ENCODE measurements around the gene PACSIN3. TPM values are rescaled to one million over a fixed set of nuclear protein-coding genes. Genes with fewer than 3 reads are reported as not detected.

PACSIN3 gene
- polyA plus RNA-seq, 1 experiment = 25.2 TPM

DNA sequence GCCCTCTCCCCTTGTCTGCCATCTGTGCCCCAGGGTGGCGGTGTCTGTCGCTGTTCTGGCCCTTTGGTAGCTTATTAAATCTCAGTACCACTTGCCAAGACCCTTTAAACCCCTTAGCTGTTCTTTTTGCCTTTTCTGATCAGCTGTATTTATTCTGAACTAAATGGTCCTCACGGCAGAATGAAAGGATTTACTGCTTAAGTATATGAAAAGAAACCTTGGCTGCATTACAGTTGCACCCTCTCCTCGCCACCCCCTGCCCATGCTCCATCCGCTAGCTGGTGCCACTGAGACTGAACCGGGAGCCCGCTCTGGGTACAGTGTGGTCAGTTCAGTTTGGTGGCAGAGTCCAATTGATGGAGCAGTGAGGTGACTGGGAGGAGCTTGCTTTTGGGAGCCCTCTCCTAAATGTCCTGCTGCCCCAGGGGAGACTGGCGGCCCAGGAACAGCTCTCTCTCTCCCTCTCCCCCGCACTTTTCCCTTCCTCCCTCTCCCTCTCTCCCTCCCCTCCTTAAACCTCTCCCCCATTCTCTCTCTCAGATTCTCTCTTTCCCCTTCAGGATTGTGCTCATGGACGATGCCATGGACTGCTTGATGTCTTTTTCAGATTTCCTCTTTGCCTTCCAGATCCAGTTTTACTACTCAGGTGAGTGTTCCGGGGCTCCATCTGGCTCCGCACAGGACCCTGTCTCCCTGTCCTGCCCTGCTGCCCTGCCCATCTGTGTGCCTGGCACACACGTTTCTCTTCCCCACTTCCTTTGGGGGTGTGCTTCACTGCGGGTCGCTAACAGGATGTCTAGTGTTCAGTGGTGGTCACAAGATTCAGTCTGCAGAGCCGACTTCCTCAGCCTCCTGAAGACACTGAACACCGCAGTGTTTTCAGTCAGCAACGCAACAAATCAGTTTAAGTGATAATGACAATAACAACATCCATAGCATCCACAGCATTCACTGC is 31.3 kb downstream of the PACSIN3 start:
- Histone ChIP-seq H3K36me3 (ENCODE audit: control insufficient read depth, insufficient read depth, low read length) (no peaks in the 10 kb centered on the region; the same call in none of the 2 replicates), H3K4me3 (ENCODE audit: low read depth, low read length) (no peak overlapping the region), H3K27me3 (ENCODE audit: control insufficient read depth, insufficient read depth, low read length) (no peaks in the 10 kb centered on the region)
- DNase-seq (ENCODE audit: low read depth) = no peak
- TF ChIP-seq, protein P1, sequence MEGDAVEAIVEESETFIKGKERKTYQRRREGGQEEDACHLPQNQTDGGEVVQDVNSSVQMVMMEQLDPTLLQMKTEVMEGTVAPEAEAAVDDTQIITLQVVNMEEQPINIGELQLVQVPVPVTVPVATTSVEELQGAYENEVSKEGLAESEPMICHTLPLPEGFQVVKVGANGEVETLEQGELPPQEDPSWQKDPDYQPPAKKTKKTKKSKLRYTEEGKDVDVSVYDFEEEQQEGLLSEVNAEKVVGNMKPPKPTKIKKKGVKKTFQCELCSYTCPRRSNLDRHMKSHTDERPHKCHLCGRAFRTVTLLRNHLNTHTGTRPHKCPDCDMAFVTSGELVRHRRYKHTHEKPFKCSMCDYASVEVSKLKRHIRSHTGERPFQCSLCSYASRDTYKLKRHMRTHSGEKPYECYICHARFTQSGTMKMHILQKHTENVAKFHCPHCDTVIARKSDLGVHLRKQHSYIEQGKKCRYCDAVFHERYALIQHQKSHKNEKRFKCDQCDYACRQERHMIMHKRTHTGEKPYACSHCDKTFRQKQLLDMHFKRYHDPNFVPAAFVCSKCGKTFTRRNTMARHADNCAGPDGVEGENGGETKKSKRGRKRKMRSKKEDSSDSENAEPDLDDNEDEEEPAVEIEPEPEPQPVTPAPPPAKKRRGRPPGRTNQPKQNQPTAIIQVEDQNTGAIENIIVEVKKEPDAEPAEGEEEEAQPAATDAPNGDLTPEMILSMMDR (IDR thresholded peaks at IDR 0.05; ENCODE audit: insufficient read depth, low read depth, low read length) = no peak
- CTCF ChIA-PET = interaction anchor here (1.0 to 3.9 kb wide), 10 partner anchors 8 to 269 kb away, joined by 3 to 65 read pairs (median 6); no protein-coding TSS in a partner anchor
- POLR2A ChIA-PET = no interaction called here

DNA sequence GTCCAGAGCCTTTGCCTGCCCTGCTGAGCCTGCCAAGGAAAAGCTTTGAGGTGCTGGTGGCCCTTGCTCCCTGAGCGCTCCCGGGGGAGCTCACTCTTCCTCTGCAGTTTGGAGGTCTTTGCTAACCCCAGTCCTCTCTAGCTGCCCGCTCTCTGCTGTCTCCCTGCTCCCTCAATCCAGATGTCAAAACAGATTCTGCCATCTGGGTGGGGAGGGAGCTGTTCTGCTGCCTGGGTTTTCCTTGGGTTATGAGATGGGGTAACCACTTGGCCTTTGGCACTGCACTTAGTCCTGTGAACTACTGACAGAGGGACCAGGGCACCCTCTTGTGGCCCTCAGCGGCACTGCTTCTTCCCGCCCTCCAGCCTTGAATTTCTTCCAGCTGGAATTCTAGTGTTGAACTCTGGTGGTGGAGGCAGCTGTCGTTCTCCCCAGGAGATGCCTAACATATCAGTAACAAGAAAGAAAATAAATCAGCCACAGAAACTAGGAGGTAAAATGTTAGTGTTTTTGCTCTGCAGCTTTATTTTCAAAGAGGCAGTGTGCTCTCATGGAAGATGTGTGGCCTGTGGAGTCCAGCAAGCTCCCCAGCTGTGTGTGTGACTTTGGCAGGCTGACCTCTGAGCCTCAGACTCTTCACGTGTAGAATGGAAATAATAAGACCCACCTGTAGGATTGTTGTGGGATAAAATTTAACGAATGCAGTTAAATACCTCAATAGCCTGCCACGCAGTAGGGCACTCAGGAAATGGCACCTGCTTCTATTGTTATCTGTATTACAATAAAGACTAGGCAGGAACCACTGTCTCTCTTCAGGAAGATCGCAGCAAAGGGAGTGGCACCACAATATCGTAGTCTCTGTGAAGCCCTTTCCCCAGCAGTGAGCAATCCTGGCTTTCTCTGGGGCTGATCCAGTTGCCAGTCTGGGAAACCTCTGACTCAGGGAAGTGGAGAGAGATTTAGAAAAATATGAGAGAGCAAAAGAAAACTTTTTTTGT is 33.0 kb downstream of the PACSIN3 start:
- ChIA-PET CTCF (interaction anchor here (0.6 to 3.9 kb wide), 48 partner anchors 10 to 353 kb away, joined by 3 to 65 read pairs (median 5); partner anchors contain the start of genes CSTPP1 and LRP4), POLR2A (interaction anchor here (0.6 to 1.0 kb wide), 2 partner anchors 237 to 311 kb away, joined by 5 to 9 read pairs; no protein-coding TSS in a partner anchor)
- Histone ChIP-seq H3K36me3 (ENCODE audit: control insufficient read depth, insufficient read depth, low read length) (no peaks in the 10 kb centered on the region; the same call in none of the 2 replicates), H3K4me3 (ENCODE audit: low read depth, low read length) (no peak overlapping the region), H3K27me3 (ENCODE audit: control insufficient read depth, insufficient read depth, low read length) (no peaks in the 10 kb centered on the region)
- DNase-seq (ENCODE audit: low read depth) = no peak
- TF ChIP-seq, protein P1 (IDR thresholded peaks at IDR 0.05; ENCODE audit: insufficient read depth, low read depth, low read length) = peak; percentile 99

DNA sequence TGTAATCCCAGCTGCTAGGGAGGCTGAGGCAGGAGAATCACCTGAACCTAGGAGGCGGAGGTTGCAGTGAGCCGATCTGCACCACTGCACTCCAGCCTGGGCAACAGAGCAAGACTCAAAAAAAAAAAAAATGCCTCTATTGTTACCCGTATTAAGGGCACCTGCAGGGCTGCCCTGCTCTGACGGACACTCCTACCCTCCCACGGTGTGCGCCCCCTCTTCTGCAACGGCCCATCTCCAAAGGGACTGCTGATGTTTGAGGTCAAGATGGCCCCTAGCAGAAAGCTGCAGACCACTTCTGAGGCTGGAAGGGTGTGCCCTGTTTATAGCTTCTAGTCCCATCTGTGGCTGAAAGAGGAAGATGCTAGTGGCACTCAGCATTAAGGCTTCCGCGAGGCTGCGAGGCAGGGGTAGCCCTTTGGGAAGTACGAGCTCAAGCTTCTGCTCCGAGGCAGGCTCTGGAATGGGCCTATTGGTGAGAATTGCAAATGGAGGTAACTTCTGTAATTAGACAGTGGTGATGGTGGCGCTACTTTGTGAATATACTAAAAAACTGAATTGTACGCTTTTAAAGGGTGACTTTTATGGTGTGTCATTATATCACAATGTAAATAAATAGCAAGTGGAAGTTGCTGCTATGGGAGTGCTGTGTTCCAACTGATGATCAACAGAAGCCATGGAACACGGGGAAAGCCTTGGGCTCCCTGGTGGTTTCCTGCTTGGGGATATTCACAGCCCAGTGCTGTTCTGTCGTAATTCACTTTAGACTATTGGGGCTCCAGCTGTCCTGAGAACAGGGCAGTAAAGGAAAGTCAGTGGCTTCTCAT is 33.9 kb downstream of the PACSIN3 start:
- POLR2A ChIA-PET = interaction anchor here (0.6 to 1.0 kb wide), 2 partner anchors 236 to 310 kb away, joined by 5 to 9 read pairs; no protein-coding TSS in a partner anchor
- TF ChIP-seq, protein P1 (IDR thresholded peaks at IDR 0.05; ENCODE audit: insufficient read depth, low read depth, low read length) = no peak

DNA sequence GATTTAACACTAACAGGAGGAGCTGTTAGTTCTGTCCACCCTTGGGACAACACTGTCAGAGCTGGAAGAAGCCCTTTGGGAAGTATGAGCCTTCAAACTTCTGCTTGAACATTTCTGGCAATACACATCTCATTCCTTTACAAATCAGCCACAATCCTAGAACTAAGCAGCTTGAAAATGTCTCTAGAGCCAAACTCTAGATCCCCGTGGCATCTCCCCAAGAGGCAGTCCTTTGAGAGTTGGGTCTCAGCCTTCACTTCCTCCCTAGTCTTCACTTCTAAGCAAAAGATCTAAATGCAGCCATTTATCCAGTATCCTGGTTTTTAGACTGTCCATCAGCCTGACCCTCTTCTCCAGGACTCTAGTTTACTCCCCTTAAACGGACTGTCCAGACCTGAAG is 36.5 kb downstream of the PACSIN3 start:
- TF ChIP-seq, protein P1 (IDR thresholded peaks at IDR 0.05; ENCODE audit: insufficient read depth, low read depth, low read length) = no peak
- POLR2A ChIA-PET = no interaction called here

More for the DNA sequence above, 33.9 kb downstream of the PACSIN3 start:
- CTCF ChIA-PET = interaction anchor here (0.6 to 3.9 kb wide), 43 partner anchors 9 to 372 kb away, joined by 3 to 65 read pairs (median 6); partner anchors contain the start of gene LRP4
- Histone ChIP-seq H3K36me3 (ENCODE audit: control insufficient read depth, insufficient read depth, low read length) (no peaks in the 10 kb centered on the region; the same call in 1 of the 2 replicates), H3K4me3 (ENCODE audit: low read depth, low read length) (no peak overlapping the region), H3K27me3 (ENCODE audit: control insufficient read depth, insufficient read depth, low read length) (no peaks in the 10 kb centered on the region)
- no peak for DNase-seq (ENCODE audit: low read depth)

More for the DNA sequence above, 36.5 kb downstream of the PACSIN3 start:
- CTCF ChIA-PET = interaction anchor here (0.9 to 1.9 kb wide), 8 partner anchors 11 to 268 kb away, joined by 3 to 7 read pairs (median 4); no protein-coding TSS in a partner anchor
- Histone ChIP-seq H3K27me3 (ENCODE audit: control insufficient read depth, insufficient read depth, low read length) (no peaks in the 10 kb centered on the region), H3K36me3 (ENCODE audit: control insufficient read depth, insufficient read depth, low read length) (no peaks in the 10 kb centered on the region; the same call in 1 of the 2 replicates), H3K4me3 (ENCODE audit: low read depth, low read length) (no peak overlapping the region)
- no peak for DNase-seq (ENCODE audit: low read depth)
